AG10803 (cell line): ENCODE data around the gene FXYD2.
"Not testable (repeated sequence)": the region's sequence is repeated elsewhere in the genome, so short reads cannot be mapped to it uniquely, and the experiment has no call there.

ENCODE experiments used
- DNase-seq: peaks from one replicate; pipeline ENCODE4 v3.0.0; 2010; ENCODE audit warnings: low read depth
- H3K4me3 ChIP-seq: 2 replicates; pipeline ENCODE4 v1.5.1; 2011; ENCODE audit warnings: mild to moderate bottlenecking, low read length, control low read depth
- TF ChIP-seq, protein P1 (sequence below): conservative IDR thresholded peaks from 2 replicates; pipeline ENCODE4 v1.5.1; 2011; ENCODE audit warnings: mild to moderate bottlenecking, low read length, control low read depth, inconsistent platforms

The FXYD2 gene

GRCh38 chr11:117815262-117815803 lies 9.2 kb downstream of the FXYD2 start:
- DNase-seq: no peak
- TF ChIP-seq, protein P1, sequence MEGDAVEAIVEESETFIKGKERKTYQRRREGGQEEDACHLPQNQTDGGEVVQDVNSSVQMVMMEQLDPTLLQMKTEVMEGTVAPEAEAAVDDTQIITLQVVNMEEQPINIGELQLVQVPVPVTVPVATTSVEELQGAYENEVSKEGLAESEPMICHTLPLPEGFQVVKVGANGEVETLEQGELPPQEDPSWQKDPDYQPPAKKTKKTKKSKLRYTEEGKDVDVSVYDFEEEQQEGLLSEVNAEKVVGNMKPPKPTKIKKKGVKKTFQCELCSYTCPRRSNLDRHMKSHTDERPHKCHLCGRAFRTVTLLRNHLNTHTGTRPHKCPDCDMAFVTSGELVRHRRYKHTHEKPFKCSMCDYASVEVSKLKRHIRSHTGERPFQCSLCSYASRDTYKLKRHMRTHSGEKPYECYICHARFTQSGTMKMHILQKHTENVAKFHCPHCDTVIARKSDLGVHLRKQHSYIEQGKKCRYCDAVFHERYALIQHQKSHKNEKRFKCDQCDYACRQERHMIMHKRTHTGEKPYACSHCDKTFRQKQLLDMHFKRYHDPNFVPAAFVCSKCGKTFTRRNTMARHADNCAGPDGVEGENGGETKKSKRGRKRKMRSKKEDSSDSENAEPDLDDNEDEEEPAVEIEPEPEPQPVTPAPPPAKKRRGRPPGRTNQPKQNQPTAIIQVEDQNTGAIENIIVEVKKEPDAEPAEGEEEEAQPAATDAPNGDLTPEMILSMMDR: no peak
- no peak overlapping the region for H3K4me3 ChIP-seq

DNA sequence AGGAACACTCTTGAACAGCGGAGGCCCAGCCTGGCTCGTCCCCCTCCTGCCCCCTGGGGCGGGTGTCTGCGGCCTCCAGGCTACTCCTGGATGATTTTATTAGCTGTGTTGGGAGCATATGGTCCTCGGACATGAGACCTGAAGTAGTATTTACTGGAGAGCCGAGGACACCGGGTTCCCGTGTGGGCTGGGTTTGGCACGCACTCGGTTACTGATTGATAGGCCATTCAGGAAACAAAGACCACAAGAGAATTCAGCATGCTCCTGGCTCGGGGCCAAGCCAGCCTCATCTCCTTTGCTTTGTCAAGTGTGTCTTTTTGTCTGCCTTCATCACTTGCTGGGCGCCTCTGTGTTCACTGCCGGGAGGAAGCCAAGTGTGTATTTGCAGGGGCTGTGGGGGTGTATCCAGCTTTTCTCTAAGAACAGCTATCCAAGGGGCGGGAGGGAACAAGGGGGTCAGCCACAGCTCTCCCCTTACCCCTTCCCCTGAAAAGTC lies 9.7 kb downstream of the FXYD2 start:
- no peak overlapping the region for H3K4me3 ChIP-seq
- no peak for DNase-seq
- TF ChIP-seq, protein P1: no peak

DNA sequence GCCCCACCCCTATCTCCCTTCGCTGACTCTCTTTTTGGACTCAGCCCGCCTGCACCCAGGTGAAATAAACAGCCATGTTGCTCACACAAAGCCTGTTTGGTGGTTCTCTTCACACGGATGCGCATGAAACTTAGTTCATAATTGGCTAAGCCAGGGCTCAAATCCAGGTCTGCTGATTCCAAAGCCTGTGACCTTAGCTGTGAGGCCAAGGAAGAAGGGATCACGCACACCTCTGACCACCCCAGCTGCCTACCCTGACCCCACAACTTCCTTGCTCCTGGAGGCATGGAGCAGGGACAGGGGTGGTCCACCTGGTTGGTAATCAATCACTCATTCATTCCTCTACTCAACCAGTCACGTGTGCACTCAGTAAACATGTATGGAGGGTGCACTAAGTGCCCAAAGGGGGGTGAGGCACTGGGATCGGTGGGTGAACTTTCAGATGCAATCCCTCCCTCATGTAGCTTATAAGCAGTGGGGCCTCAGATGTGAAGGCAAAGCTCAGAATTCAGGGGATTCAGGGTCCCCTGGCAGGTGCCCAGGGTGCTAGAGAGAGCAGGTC lies 10.3 kb downstream of the FXYD2 start:
- no peak for DNase-seq
- H3K4me3 ChIP-seq: no peak overlapping the region
- TF ChIP-seq, protein P1: no peak

DNA sequence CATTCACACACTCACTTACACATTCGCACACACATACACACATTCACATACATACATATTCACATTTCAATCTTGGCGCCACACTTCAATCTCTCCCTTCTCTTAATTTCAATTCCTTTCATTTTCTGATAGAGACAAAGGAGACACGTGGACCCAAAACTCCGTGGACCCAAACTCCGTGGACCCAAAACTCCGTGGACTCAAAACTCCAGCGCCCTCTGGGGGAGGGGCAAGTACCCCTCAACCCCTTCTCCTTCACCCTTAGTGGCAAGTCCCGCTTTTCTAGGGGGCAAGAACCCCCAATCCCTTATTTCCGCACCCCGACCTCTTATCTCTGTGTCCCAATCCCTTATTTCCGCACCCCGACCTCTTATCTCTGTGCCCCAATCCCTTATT lies 14.5 kb downstream of the FXYD2 start:
- DNase-seq: not testable (repeated sequence)

DNA sequence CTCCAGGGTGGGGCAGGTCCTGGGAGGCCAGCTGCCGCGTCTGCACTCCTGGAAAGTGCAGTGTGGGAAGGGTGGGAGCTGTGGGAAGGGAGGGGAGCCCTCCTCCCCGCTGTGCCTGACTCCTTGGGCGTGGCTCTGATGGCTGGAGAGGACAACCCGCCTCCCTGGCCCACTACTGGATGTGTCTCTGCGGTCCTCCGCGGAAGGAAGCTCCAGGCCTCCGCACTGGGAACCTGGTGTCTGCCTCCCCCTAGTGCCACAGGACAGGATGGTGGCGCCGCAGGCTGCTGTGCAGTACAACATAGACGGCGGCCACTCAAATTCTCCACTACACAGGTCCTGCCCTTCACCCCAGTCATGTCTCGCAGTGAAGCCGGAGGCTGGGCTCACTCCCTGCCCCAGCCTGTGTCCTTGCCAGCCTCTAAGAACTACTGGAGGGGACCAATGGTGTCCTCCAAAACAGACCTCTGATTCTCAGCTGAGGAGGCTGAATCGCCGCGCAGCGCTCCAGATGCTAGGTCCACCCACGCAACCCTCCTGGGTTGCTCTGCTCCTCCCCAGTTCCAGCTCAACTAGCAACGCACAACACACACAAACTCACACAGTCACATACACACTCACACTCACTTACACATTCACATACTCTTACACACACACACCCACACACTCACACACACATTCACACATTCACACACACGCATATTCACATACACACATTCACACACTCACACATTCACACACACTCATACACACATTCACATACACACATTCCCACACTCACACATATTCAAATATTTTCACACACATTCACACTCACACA lies 15.1 kb downstream of the FXYD2 start:
- peak; percentile 40 for DNase-seq
- TF ChIP-seq, protein P1: peak; percentile 52
- no peak overlapping the region for H3K4me3 ChIP-seq

More for the DNA sequence above, 14.5 kb downstream of the FXYD2 start:
- not testable (repeated sequence) for H3K4me3 ChIP-seq

DNA sequence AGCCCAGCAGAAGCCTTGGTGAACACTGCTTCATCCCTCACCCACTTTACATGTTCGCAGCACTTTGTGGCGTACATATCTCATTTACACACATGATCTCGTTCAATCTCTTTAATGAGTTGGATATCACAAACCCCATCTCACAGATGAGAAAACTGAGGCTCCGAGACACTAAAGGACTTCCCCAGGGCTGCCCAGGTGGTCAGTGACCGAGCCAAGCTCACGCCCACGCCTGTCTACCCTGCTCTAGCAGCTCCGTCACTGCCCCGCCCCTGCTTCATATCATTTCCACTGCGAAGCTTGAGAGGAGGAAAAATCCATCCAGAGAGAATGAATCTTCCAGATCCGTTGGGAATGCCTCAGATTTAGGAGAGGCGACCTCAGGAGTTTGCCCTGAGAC lies 15.8 kb downstream of the FXYD2 start:
- no peak overlapping the region for H3K4me3 ChIP-seq
- DNase-seq: no peak
- TF ChIP-seq, protein P1: no peak

- TF ChIP-seq, protein P1: peak; percentile 89
- H3K4me3 ChIP-seq: no peak overlapping the region
- DNase-seq: peak; percentile 51
These were observed 16.8 kb downstream of the FXYD2 start for GRCh38 chr11:117807482-117808327.
